NCI-H69 (cell line): ENCODE results near the gene ZBTB7C.

Source experiments
- DNase-seq: peaks from one replicate; lab custom pipeline; 2025; lab: John Stamatoyannopoulos, UW

The ZBTB7C gene

GRCh38 chr18:48254077-48254602, 155.0 kb downstream of the ZBTB7C start:
- no peak for DNase-seq

- no peak for DNase-seq
Observed at GRCh38 chr18:48252525-48252924, 156.7 kb downstream of the ZBTB7C start.

DNA sequence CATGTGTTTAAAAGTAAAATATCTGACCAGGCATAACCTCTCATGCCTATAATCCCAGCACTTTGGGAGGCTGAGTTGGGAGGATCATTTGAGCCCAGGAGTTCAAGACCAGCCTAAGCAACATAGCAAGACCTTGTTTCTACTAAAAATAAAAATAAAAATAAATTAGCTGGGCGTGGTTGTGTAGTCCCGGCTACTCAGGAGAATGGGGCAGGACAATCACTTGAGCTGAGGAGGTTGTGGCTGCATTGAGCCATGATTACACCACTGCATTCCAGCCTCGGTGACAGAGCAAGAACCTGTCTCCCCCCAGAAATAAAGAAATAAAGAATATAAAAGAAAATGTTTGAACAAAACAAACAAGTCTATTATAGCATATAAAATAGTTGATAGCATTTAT, 158.3 kb downstream of the ZBTB7C start:
- no peak for DNase-seq

- no peak for DNase-seq
Observed at GRCh38 chr18:48250362-48250907, 158.7 kb downstream of the ZBTB7C start.

DNA sequence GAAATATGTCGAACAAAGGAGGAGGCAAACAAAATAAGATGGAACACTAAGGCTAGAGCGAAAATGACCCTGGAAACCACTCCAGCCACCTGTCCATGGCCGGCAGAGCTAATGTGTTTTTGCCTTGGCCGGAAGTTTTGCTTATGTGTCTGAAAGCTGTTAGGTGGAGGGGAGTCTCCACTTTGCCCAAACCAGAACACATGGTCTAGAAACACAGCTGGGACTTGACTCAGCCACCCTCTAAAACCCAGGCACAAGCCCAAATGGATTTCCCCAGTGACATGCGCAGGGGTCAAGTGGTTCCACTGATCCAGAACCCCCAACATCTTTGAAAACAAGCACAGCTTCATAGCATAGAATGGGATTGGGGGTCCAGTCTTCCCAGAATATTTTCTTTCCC, 159.3 kb downstream of the ZBTB7C start:
- DNase-seq: peak; percentile 33

- no peak for DNase-seq
Observed at GRCh38 chr18:48244530-48244929, 164.7 kb downstream of the ZBTB7C start.

DNA sequence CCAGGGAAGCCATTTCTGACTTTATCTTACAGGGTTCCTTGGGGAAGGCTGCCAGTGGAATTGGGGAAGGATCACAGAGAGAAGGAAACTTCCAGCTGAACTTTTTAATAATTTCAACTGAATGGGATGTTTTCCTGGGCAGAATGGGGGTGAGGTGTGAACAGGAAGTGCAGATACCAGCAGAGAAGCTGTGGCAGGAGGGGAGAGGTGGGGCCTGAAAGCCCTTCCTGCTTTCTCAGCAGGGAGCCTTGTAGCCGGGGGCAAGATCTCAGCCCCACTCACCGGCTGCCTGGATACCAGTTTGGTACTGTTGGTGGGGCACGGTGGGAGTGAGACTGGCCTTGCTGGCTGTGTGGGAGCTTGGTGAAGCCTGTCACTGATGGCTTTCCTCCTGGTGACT, 170.5 kb downstream of the ZBTB7C start:
- peak; percentile 46 for DNase-seq

DNA sequence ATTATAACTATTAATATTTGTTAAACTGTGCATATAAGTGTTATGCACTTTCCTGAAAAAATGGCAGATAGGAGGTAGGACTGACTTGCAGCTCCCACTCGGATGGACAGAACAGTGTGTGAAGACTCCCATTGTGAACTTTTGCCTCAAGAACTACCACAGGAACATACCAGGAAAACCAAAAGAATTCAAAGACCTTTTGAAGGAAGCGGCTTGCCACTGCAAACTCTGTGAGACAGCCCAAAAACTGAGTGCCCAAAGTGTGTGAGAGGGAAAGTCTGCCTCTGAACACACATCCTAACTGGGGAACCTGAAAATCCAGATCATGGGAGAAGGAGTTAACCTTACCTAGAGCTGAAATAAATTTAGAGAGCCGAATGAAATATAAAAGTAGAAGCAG, 171.0 kb downstream of the ZBTB7C start:
- no peak for DNase-seq

DNA sequence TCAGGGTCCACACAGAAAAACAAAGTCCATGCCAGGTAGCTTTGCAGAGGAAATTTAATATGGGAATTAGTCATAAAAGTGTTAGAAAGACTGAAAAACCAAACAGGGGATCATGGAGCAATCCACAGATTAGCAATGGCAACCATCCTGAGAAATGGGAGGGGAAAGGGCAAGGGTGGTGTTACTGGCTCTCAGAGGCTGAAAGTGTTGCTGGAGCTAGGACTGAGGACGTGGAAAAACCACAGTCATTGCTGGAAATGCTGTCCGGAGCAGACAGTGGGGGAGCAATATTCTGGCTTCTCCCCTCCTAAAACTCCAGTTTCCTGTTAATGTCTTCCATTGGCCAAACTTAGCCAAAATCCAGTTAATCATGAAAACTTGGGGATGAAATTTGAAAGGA, 172.4 kb downstream of the ZBTB7C start:
- DNase-seq: no peak

DNA sequence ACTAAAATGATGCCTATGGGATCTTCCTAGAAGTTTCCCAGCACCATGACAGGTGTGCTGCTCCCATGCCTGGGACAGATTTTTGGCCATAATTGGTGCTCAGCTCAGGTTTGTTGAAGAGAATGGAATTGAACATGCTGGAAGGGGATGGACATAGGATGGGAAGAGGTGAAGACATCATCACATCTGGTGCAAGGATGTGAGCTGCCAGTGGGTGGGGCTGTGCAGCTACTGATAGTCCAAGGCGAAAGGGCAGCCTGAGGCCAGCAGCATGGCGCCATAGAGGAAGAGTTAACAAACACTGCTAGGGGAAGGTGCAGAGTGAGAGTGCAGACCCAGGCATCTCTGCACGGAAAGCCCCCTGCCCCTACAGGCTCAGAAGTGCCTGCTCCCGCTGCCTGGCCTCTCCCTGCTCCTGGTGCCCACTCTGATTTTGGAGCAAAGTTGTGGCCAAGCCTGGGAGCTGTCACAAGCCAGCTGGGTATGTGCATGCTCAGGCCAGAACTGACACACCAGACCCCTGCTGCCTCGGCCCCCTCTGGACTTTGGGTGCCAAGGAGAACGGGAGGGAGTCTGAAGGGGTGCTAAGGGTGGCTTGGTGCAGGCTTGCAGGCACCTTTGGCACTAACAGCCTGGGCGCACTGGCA, 178.6 kb downstream of the ZBTB7C start:
- peak; percentile 96 for DNase-seq

DNA sequence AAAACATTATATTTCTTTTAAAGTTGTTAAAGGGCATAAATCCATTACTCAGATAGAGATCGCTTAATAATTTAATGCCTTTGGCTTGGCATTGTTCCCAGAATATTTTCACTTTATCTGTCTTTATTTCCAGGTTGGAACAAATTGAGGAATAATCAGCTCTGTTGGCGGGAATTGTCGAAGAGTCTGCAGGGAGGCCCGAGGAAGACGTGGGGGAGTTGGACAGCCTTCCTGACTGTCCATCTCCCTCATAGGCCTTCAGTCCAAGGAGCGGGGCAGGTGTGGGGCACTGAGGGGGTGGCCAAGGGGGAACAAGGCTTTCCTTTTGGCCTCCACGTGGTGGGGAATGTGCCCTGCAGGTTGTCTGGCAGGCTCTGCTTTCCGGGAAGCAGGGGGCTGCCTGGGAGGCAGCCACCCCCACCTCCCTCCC, 179.6 kb downstream of the ZBTB7C start:
- peak; percentile 66 for DNase-seq

DNA sequence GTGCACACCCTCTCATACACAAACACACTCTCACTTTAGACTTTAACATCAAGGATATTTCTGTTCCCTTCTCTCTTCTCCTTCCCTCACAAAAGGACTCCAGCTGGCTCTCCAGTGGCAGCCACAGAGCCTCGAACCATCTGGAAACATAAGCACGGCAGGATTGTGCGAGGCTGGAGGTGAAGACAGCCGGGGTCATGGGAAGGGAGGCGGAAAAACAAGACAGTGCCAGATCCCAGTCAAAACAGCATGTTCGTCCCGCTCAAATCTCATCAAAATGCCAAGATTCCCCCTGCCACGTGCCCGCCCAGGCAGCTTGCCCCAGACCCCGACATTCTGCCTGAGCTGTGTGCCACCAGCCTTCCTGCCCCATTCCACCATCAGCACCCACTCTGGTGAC, 180.3 kb downstream of the ZBTB7C start:
- DNase-seq: peak; percentile 57

GRCh38 chr18:48228301-48228715, 180.9 kb downstream of the ZBTB7C start:
- peak; percentile 58 for DNase-seq

GRCh38 chr18:48227206-48227605, 182.0 kb downstream of the ZBTB7C start:
- peak; percentile 93 for DNase-seq

- no peak for DNase-seq
Observed at GRCh38 chr18:48226401-48226800, 182.8 kb downstream of the ZBTB7C start.

- DNase-seq: peak; percentile 100
Observed at GRCh38 chr18:48222118-48222517, 187.1 kb downstream of the ZBTB7C start.

DNA sequence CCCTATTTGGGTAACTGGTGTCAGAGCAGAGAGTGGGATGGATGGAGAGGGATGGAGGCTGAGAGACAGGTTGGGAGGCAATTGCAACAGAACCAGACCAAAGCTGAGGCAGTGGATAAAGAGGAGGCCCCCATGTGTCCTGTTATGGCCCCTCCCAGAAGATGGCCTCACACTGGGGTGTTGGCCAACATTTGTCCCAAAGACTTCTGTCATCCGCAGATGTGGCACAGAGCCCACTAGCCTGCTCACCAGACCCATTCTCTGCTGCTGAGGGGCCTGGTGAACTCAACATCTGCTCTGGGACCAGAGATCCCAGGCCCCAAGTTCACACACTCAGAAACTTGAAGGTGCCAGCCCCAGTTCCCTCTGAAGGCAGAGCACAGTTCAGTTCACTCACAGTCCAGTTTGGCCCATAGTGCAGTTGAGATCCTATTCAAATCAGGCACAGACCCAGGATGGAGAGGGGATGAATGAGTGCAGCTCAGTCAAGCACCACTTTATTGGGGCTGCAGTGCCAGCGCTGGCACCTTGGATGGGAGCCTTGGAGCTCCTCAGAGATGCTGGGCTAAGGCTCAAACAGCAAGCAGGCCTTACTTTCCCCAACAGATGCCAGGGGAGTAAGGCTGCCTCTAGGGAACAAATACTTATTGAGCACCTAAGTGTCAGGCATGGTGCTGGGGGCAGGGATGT, 189.2 kb downstream of the ZBTB7C start:
- no peak for DNase-seq

- DNase-seq: no peak
Observed at GRCh38 chr18:48219037-48219809, 190.0 kb downstream of the ZBTB7C start.

DNA sequence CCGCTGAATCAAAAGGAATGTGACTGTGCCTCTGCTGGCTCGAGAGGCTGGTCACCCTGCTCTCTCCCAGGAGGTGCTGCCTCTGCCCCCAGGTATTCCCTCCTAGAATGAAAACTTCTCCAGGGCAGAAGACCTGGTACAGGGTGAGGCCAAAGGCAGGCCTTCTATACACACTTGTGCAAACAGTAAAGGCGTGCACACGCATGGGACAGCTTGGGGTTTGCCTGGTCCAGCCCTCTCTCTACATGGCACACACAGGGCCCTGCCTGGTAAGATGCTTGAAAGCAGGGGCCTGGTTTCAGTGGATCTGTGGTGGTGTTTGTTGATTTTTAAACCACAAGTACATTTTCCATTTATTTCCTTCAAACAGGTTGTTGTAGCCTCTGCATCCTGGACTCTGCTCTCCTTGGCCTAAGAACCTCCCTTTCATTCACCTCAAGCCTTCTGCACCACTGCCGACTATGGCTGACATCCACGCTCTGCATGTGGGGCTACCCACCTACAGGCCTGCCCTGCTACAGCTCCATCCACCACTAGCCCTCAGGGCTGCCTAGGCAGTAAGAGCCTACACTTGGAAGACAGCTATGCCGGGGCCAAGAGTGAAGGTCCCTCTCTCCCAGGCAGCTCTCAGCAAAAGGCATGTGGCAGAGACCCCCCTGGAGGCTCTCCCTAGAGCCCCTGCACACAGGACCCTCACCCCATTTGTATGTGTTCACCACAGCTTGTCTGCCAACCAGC, 190.7 kb downstream of the ZBTB7C start:
- no peak for DNase-seq

DNA sequence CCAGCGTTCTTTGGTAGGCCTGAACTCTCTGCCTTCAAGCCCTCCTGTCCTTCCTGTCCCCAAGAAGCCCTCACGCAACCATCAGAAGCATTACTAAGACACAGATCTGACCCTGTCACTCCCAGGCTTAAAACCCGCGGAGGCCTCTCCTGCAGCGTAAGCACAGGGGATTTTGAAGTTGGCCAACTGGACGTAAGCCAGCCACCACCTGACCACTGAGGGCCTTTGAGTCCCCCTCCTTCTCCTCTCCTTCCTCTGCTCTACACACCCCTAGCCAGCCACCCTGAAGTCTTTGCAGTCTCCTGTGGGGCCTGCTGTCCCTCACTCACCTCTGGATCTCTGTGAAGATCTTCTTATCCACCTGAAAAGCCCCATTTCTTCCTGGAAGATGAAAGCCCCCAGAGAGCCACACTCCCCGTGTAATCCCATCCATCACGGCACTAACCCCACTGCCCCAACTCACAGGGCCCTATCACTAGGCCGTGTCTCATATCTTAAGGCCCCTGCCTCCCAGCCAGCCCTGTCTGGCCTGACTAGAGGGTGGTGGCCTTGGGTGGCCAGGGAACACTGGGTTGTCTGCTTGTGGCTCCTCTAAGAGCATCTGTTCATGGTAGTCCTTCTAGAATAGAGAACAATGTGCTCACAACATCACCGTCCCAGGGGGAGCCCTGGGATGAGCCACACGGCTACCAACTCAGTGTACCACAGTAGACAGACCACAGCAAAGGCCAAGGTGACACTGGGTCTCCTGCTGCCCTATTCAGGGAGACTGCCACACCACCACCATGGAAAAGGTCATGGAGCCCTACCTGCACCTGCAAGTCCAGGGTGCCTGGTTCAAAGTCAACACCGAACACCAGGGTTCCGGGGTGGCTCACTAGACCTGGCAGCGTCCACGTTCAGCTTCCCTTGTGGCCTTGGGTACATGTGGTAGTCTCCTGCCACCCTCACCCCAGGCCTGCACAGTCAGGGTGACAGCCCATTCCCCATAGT, 191.6 kb downstream of the ZBTB7C start:
- DNase-seq: no peak
